Measurements from ENCODE around the gene GPA33. TPM values are rescaled to one million over a fixed set of nuclear protein-coding genes. Genes with fewer than 3 reads are reported as not detected.

The GPA33 gene
- polyA plus RNA-seq, 2 of the 4 experiments (the other 2 are of a cell fraction), result not detected

- CTCF ChIA-PET, result interaction anchor here (0.9 to 4.2 kb wide), 4 partner anchors 9 to 67 kb away, joined by 4 to 24 read pairs (median 6); no protein-coding TSS in a partner anchor
- DNase-seq (ENCODE audit: low read depth in 1 of 2, low spot score in 1 of 2) (no peak), FAIRE-seq (no peak), ATAC-seq (no peak)
- no peak overlapping the region for H3K4me3 ChIP-seq
- TF ChIP-seq HDAC2 (IDR thresholded peaks at IDR 0.05), result no peak
- TF ChIP-seq HOXA7 (CRISPR knock-in tag; IDR thresholded peaks at IDR 0.05), result no peak
- TF ChIP-seq EHF (CRISPR knock-in tag; IDR thresholded peaks at IDR 0.05), result no peak
- TF ChIP-seq CEBPB (IDR thresholded peaks at IDR 0.05), result no peak
- TF ChIP-seq EHMT2 (IDR thresholded peaks at IDR 0.05; ENCODE audit: low read depth), result no peak
- TF ChIP-seq ELK1 (IDR thresholded peaks at IDR 0.05; ENCODE audit: low read depth, low read length), result no peak
- no peak for TF ChIP-seq REST (IDR thresholded peaks at IDR 0.05)
- no peak for TF ChIP-seq HOXB5 (CRISPR knock-in tag; IDR thresholded peaks at IDR 0.05)
- TF ChIP-seq RAD21 (conservative IDR thresholded peaks at IDR 0.05 in 1 of 2, IDR thresholded peaks at IDR 0.05 in 1 of 2), result no peak
- no peak for TF ChIP-seq POLR2A (IDR thresholded peaks at IDR 0.05; ENCODE audit: low read length)
- TF ChIP-seq EP300 (IDR thresholded peaks at IDR 0.05), result no peak
- TF ChIP-seq PHF8 (IDR thresholded peaks at IDR 0.05; ENCODE audit: borderline replicate concordance, low read depth), result no peak
- no peak for TF ChIP-seq JUNB (IDR thresholded peaks at IDR 0.05)
- TF ChIP-seq MAFK (IDR thresholded peaks at IDR 0.05; ENCODE audit: partially characterized antibody), result no peak
- no peak for TF ChIP-seq MAX (IDR thresholded peaks at IDR 0.05)
- no peak for TF ChIP-seq GATA3 (IDR thresholded peaks at IDR 0.05; ENCODE audit: borderline replicate concordance)
- no peaks in the 10 kb centered on the region for H3K9me3 ChIP-seq
- no peaks in the 10 kb centered on the region for H3K4me1 ChIP-seq
- 67% methylated on average over 17 of the region's 17 CpGs for WGBS (ENCODE audit: missing lambda C conversion rate)
- POLR2A ChIA-PET, result no interaction called here
- H3K27ac ChIP-seq, result no peak overlapping the region
- no peak overlapping the region for H3K4me2 ChIP-seq
These were observed 36.6 kb upstream of the GPA33 start for GRCh38 chr1:167126811-167127210.

GRCh38 chr1:167126317-167126716 lies 36.1 kb upstream of the GPA33 start:
- no peak overlapping the region for H3K27ac ChIP-seq
- ATAC-seq, result no peak
- no peak overlapping the region for H3K4me2 ChIP-seq
- H3K4me1 ChIP-seq, result no peaks in the 10 kb centered on the region
- DNase-seq (ENCODE audit: low read depth in 1 of 2, low spot score in 1 of 2), result no peak
- POLR2A ChIA-PET, result no interaction called here
- no peaks in the 10 kb centered on the region for H3K9me3 ChIP-seq
- no peak overlapping the region for H3K4me3 ChIP-seq
- WGBS (ENCODE audit: missing lambda C conversion rate), result 73% methylated on average over 28 of the region's 28 CpGs
- CTCF ChIA-PET, result interaction anchor here (0.9 to 4.2 kb wide), 6 partner anchors 10 to 67 kb away, joined by 3 to 24 read pairs (median 4); no protein-coding TSS in a partner anchor
- no peak for FAIRE-seq
- TF ChIP-seq BHLHE40 (IDR thresholded peaks at IDR 0.05; ENCODE audit: low read depth, low read length) (no peak), MYC (IDR thresholded peaks at IDR 0.05; ENCODE audit: borderline replicate concordance, low read length) (no peak), RFX5 (IDR thresholded peaks at IDR 0.05) (no peak), FOSB (CRISPR knock-in tag; IDR thresholded peaks at IDR 0.05) (no peak), ZC3H11A (IDR thresholded peaks at IDR 0.05) (no peak), MAFK (IDR thresholded peaks at IDR 0.05; ENCODE audit: partially characterized antibody) (no peak), KDM5A (IDR thresholded peaks at IDR 0.05) (no peak), CHD2 (IDR thresholded peaks at IDR 0.05; ENCODE audit: low read length, partially characterized antibody) (no peak)
